ENCODE results near the gene ALPI. TPM values are rescaled to one million over a fixed set of nuclear protein-coding genes. Genes with fewer than 3 reads are reported as not detected.

ALPI gene
- total and polyA plus RNA-seq, 9 of the 15 experiments (the other 6 are each of a cell fraction or from before 2014, with no cell fraction given), result not detected

DNA sequence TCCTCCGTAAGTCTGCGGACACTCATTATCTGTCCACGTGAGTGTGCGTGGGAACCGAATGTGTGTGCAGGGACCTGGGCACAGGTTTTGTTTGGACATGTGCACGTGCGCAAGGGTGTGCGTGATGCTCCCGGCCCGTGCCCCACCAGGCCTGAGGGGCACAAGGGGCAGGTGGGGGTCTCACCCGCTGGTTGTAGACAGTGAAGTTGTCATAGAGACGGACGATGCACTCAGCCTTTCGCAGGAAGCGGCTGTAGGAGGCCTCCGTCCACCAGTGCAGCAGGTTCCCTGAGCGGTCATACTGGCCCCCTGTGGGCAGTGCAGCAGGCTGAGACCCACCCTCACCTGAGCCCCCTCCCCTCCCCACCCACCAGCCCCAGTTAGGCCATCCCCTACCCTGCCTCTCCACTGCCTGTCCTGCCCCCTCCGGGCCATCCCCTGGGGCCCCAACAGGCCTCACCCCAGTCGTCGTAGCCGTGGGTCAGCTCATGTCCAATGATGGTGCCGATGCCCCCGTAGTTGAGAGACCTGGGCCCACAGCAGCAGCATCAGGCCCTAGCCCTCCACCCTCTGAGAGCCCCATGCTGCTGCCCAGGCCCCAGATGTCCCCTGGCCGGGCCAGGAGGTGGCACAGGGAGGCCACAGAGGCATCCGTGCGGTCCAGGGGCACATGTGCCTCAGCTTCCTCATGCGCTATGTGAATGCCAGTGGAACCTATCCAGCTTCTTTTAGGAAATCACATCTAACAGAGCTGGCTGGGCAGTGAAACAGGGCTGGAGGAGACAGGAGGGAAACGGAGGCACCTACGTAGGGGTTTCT is 25.6 kb downstream of the ALPI start:
- Histone ChIP-seq H3K9ac (ENCODE audit: insufficient read depth in 1 of 2, low read depth in 2 of 2, low read length in 2 of 2) (no peak overlapping the region), H3K36me3 (ENCODE audit: control insufficient read depth, insufficient read depth, low read length) (no peaks in the 10 kb centered on the region), H3K27me3 (ENCODE audit: control insufficient read depth in 2 of 2, insufficient read depth in 2 of 2, low read length in 2 of 2) (peaks cover 0 to 14% of the 10 kb centered on the region in 2 experiments; a peak in 3 of 5 replicates), H2AFZ (ENCODE audit: low read depth, low read length) (no peak overlapping the region), H3K9me3 (replicated peaks; ENCODE audit: control insufficient read depth, insufficient read depth, low read depth, low read length) (no peaks in the 10 kb centered on the region), H3K4me2 (ENCODE audit: insufficient read depth, low read length) (no peak overlapping the region), H3K4me3 (no peak overlapping the region), H4K20me1 (replicated peaks; ENCODE audit: control insufficient read depth, insufficient read depth, low read length) (no peaks in the 10 kb centered on the region), H3K27ac (ENCODE audit: extremely low read depth, low read depth, low read length) (no peak overlapping the region), H3K4me1 (replicated peaks in 1 of 2; ENCODE audit: control insufficient read depth in 2 of 2, insufficient read depth in 2 of 2, low read length in 2 of 2) (peaks cover 0 to 3% of the 10 kb centered on the region in 2 experiments; a peak in 1 of 5 replicates), H3K79me2 (ENCODE audit: control insufficient read depth, insufficient read depth, low read length) (no peaks in the 10 kb centered on the region), H3K9me1 (ENCODE audit: control insufficient read depth, insufficient read depth, low read length) (no peaks in the 10 kb centered on the region)
- WGBS (ENCODE audit: insufficient coverage, low coverage, missing lambda C conversion rate), result 8% methylated on average over 23 of the region's 29 CpGs
- ATAC-seq (no peak), DNase-seq (ENCODE audit: extremely low read depth in 1 of 4, low spot score in 3 of 4) (no peak), FAIRE-seq (no peak)
- TF ChIP-seq SMARCA5 (IDR thresholded peaks at IDR 0.05) (no peak), CEBPG (CRISPR knock-in tag; IDR thresholded peaks at IDR 0.05) (no peak), CEBPG (tag; conservative IDR thresholded peaks at IDR 0.05 in 1 of 2, IDR thresholded peaks at IDR 0.05 in 1 of 2) (no peak), FIP1L1 (IDR thresholded peaks at IDR 0.05; ENCODE audit: low read depth, low read length, poor library complexity, severe bottlenecking) (no peak), STAT5B (CRISPR knock-in tag; IDR thresholded peaks at IDR 0.05) (no peak), ZNF436 (CRISPR knock-in tag; IDR thresholded peaks at IDR 0.05) (no peak), ZFP1 (CRISPR knock-in tag; IDR thresholded peaks at IDR 0.05) (no peak), TAL1 (IDR thresholded peaks at IDR 0.05) (no peak), ZNF197 (CRISPR knock-in tag; IDR thresholded peaks at IDR 0.05; ENCODE audit: low read depth) (no peak), ZNF311 (CRISPR knock-in tag; IDR thresholded peaks at IDR 0.05) (no peak), MAZ (CRISPR knock-in tag; conservative IDR thresholded peaks at IDR 0.05 in 1 of 2, IDR thresholded peaks at IDR 0.05 in 1 of 2) (no peak)
- TF ChIP-seq, protein P1, sequence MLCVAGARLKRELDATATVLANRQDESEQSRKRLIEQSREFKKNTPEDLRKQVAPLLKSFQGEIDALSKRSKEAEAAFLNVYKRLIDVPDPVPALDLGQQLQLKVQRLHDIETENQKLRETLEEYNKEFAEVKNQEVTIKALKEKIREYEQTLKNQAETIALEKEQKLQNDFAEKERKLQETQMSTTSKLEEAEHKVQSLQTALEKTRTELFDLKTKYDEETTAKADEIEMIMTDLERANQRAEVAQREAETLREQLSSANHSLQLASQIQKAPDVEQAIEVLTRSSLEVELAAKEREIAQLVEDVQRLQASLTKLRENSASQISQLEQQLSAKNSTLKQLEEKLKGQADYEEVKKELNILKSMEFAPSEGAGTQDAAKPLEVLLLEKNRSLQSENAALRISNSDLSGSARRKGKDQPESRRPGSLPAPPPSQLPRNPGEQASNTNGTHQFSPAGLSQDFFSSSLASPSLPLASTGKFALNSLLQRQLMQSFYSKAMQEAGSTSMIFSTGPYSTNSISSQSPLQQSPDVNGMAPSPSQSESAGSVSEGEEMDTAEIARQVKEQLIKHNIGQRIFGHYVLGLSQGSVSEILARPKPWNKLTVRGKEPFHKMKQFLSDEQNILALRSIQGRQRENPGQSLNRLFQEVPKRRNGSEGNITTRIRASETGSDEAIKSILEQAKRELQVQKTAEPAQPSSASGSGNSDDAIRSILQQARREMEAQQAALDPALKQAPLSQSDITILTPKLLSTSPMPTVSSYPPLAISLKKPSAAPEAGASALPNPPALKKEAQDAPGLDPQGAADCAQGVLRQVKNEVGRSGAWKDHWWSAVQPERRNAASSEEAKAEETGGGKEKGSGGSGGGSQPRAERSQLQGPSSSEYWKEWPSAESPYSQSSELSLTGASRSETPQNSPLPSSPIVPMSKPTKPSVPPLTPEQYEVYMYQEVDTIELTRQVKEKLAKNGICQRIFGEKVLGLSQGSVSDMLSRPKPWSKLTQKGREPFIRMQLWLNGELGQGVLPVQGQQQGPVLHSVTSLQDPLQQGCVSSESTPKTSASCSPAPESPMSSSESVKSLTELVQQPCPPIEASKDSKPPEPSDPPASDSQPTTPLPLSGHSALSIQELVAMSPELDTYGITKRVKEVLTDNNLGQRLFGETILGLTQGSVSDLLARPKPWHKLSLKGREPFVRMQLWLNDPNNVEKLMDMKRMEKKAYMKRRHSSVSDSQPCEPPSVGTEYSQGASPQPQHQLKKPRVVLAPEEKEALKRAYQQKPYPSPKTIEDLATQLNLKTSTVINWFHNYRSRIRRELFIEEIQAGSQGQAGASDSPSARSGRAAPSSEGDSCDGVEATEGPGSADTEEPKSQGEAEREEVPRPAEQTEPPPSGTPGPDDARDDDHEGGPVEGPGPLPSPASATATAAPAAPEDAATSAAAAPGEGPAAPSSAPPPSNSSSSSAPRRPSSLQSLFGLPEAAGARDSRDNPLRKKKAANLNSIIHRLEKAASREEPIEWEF (CRISPR knock-in tag; IDR thresholded peaks at IDR 0.05), result no peak
- intact Hi-C loops (cut with micrococcal nuclease) (no loop called here), in situ Hi-C loops (cut with MboI) (no loop called here)
- BruUV-seq (replicated peaks), result no TSS peak
- ChIA-PET POLR2A (no interaction called here), CTCF (ENCODE audit: low intra/inter-chr PET ratio) (no interaction called here)

All from K562 (cell line).